SU-DHL-6 (cell line): ENCODE measurements around the gene JRKL.

Source experiments
- CTCF ChIP-seq: fragments of 200-600 bp; sonication (generic); IDR thresholded peaks from one replicate; pipeline ENCODE4 v1.5.1; 2017; ENCODE audit warnings: antibody characterized with exemption, mild to moderate bottlenecking, low read length, moderate library complexity; ENCODE audit not compliant: insufficient read depth, poor library complexity, severe bottlenecking
- EZH2phosphoT487 ChIP-seq: fragments of 200-600 bp; sonication (generic), shearing (Covaris generic); conservative IDR thresholded peaks from 2 replicates; pipeline ENCODE4 v1.6.1; 2018; ENCODE audit warnings: mild to moderate bottlenecking, antibody characterized with exemption, low read length, moderate library complexity, mixed read lengths

- TF ChIP-seq CTCF (peak; percentile 53), EZH2phosphoT487 (no peak)
Observed at GRCh38 chr11:96342961-96343711, 46.7 kb upstream of the JRKL start, which contains the start of gene MAML2.
